Ramos (cell line): Measurements from ENCODE around the gene AGPAT3.

ENCODE experiments used
- in situ Hi-C: fragments of 300-500 bp; cut with MboI; formaldehyde crosslinking; loops from one replicate; pipeline ENCODE4 v1.14.3; 2022; ENCODE audit warnings: low sequenced_read_pairs; ENCODE audit not compliant: unreplicated experiment

Gene AGPAT3

DNA sequence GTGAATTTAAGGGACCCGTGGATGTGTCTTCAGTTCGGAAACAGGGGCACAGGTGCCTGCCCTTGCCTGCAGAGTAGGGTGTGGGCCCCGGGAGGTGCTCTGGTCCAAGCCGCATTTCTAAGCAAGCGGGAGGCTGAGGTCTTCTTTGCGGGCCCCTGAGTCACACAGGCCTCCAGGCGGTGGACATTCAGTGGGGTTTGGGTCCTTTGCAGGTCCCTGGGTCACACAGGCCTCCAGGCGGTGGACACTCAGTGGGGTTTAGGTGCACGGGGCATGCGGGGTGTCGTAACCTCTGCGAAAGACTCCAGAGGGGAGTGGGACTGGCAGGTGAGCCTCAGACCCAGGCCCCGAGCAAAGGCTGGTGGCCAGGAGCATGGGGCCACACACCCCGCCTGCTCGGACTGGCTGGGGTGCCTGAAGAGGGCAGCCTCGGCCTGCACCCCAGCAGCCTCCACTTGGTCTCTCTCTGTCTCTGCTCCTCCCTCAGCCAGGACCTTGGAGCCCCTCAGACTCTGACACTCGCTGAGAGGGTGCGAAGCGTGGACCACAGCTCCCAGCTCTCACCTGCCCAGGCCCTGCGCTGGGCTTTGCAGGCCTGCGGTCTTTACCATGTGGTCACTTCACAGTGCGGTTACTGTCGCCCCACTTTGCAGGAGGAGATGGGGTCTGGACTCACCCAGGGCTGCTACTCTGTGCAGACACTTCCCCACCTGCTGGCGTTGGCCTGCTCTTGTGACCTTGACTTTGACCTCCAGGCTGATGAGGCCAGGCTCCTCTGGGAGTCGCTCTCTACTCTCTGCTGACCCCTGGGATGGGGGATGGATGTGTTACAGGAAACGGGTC, 6.0 kb upstream of the AGPAT3 start:
- in situ Hi-C loops = loop anchor here (25.0 kb wide), 1 partner anchor 1253 kb away; no protein-coding TSS in a partner anchor

DNA sequence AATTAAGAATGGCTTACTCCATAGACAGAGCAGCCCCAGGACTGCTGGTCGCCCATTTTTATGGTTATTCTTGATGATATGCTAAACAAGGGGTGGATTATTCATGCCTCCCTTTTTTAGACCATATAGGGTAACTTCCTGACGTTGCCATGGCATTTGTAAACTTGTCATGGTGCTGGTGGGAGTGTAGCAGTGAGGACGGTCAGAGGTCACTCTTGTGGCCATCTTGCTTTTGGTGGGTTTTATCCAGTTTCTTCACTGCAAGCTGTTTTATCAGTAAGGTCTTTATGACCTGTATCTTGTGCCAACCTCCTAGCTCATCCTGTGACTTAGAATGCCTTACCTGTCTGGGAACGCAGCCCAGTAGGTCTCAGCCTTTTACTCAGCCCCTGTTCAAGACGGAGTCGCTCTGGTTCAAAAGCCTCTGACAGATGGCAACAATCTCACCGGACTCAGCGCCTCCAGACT, 5.2 kb upstream of the AGPAT3 start:
- in situ Hi-C loops = loop anchor here (10.0 to 25.0 kb wide), 2 partner anchors 135 to 1253 kb away; no protein-coding TSS in a partner anchor

DNA sequence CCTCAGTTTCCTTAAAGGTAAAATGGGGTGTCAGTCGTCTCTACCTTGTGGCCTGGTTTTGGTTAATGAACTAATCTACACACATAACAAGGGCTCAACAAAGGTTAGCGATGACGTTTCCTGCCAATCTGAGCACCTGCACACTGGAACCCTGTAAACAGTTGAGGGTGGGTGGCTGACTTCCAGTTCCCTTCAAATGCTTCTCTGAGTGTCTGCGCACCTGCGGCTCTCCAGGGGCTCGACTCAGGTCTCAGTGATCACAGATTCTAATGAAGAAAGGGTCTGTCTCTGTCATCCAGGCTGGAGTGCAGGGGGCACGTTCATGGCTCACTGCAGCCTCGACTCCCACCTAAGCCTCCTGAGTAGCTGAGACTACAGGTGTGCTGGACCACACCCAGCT, 3.3 kb upstream of the AGPAT3 start:
- in situ Hi-C loops = loop anchor here (10.0 to 25.0 kb wide), 2 partner anchors 137 to 1251 kb away; no protein-coding TSS in a partner anchor

DNA sequence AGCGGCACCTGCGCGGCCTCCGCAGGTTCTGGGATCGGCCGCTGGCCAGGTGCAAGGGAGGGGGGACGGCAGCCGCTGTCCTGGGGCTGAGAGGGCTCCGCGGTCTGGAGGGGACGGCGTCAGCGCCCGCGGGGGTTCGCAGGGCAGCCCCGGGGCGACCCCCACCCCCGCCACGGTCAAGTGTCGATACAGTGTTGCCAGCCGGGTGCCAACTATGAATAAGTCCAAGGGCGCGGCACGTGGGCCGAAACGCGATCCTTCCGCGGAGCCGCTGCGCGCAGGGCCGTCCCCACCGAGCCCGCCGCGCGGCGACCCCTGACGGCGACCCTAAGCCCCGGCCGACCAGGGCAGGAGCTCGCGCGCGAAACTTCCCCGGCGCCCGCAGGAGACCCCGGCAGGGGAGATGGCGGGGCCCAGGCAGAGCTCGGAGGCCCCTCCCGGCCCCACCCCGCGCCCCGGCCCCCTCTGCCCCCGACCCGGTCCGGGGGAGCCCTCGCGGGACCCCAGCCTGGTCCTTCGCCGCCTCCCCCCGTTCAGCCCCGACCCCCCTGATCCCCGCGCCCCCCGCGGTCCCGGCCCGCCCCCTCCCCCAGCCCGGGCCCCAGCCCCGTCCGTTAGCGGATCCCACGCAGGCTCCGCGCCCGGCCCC, 586 bp upstream of the AGPAT3 start:
- in situ Hi-C loops = loop anchor here (10.0 to 25.0 kb wide), 2 partner anchors 140 to 1248 kb away; no protein-coding TSS in a partner anchor

DNA sequence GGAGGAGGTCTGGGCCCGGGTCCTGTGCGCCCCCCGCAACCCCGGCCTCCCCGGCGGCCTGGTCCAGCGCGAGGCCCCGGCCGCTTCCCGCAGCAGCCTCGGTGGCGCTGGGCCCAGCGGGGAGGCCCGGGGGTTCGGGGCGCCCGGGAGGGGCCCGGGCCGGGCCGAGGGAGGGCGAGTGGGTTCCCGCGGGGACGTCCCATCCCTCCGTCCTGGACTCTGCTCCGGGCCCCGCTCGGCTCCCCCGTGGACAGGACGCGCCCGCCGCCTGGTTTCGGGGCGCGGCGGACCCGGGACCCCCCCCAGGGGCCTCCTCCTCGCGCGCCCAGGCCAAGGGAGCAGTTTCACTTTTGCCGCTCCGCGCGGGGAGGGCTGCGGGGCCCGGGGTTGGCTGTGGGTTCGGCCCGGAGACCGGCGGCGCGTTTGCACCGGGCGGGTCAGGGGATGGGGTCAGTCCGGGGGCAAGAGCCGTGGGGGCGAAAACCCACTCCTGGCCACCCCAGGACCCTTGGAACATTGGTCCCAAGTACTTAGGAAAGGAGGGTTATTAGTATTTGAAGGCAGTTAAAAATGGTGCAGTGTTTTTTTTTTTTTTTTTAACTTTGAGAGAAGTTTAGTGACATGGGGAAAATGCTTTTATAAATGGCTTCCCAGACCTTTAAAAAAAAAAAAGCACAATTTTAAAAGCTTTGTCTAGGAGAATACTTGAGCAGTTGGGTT, 677 bp downstream of the AGPAT3 start:
- in situ Hi-C loops = loop anchor here (10.0 to 25.0 kb wide), 2 partner anchors 141 to 1247 kb away; no protein-coding TSS in a partner anchor

DNA sequence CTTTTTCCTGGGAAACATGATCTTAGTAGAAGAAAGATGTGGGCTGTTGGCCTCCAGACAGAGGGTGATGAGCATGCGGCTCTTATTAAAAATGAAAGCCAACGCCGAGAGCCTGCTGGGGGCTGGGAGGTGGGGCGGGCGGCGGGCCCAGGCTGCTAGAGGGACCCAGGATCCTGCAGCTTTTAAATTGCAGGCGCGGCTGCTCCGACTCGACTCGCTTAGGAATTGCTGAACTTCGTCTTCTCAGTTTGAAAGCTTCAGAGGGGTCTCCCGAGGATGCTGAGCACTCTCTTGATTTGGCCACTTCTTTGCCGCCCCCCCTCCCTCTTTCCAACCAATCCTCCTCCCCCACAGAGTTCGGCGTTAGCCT, 1.2 kb downstream of the AGPAT3 start:
- in situ Hi-C loops = loop anchor here (10.0 to 25.0 kb wide), 2 partner anchors 141 to 1246 kb away; no protein-coding TSS in a partner anchor

DNA sequence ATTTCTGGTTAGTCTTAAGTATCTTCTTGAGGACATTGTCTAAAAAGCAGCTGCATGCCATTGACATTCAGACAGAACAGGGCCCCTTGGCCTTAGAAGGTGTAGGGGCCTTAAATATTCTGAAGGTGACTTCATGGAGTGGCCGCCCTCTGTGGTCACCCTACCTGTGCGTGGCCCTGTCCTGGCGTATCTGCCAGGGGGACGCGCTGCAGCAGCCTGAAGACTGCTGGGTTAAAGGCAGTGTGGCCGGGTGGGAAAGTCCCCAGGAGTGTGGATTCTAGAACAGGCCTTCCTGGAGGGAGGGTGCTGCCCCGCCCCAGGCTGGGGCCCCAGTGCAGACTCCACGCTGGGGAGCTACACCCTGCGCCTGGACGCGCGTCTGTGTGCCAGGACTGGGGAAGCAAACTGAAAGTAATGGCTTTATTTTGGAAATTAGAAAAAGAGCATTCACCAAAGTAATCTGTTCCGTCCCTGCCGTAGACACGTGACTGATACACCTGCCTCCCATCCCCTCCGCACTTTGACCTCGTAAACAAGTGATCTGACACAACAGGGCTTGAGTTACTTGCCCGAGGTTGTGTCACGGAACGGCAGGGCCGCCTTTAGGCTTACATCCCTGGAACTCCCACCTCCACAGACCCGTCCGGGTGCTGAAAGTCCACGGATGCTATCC, 1.8 kb downstream of the AGPAT3 start:
- in situ Hi-C loops = loop anchor here (10.0 to 25.0 kb wide), 2 partner anchors 142 to 1246 kb away; no protein-coding TSS in a partner anchor

- in situ Hi-C loops = loop anchor here (10.0 to 25.0 kb wide), 2 partner anchors 143 to 1245 kb away; no protein-coding TSS in a partner anchor
Observed at GRCh38 chr21:43867332-43867703, 2.3 kb downstream of the AGPAT3 start.

DNA sequence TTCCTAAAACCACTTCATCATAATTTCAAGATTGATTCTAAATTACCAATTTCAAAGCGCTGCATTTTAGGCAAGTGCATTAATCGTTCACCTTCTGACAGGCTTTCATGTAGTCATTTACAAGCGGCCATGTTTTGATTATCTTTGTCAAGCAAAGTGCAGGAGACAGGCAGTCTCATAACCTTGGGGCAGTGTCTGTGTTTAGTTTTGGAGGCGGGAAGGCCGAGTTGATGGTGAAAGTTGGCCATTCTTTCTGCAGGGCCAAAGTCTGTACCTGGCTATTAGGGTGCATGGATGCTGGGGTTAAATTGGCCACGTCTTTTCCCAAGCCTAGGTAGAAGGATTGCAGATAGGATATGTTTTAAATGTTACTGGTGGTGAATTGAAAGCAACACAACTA, 2.9 kb downstream of the AGPAT3 start:
- in situ Hi-C loops = loop anchor here (10.0 to 25.0 kb wide), 2 partner anchors 143 to 1244 kb away; no protein-coding TSS in a partner anchor

DNA sequence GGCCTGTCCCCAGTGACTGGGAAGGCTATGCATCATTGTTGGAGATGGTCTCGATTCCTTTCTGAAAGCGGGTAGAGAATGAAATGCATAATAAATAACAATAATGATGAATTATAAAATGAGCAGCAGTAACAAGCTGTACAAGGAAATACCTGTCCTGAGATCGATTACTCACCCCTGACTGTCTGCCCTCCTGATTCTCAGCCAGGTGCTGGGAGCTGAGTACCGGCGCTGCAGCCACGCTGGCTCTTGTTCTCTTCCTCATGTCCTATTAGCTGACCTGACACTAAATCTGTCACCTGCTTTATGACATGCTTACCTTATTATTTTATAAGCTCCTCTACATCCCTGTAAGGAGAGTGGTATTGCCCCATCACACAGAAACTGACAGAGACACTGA, 3.4 kb downstream of the AGPAT3 start:
- in situ Hi-C loops = loop anchor here (10.0 to 25.0 kb wide), 2 partner anchors 144 to 1244 kb away; no protein-coding TSS in a partner anchor

DNA sequence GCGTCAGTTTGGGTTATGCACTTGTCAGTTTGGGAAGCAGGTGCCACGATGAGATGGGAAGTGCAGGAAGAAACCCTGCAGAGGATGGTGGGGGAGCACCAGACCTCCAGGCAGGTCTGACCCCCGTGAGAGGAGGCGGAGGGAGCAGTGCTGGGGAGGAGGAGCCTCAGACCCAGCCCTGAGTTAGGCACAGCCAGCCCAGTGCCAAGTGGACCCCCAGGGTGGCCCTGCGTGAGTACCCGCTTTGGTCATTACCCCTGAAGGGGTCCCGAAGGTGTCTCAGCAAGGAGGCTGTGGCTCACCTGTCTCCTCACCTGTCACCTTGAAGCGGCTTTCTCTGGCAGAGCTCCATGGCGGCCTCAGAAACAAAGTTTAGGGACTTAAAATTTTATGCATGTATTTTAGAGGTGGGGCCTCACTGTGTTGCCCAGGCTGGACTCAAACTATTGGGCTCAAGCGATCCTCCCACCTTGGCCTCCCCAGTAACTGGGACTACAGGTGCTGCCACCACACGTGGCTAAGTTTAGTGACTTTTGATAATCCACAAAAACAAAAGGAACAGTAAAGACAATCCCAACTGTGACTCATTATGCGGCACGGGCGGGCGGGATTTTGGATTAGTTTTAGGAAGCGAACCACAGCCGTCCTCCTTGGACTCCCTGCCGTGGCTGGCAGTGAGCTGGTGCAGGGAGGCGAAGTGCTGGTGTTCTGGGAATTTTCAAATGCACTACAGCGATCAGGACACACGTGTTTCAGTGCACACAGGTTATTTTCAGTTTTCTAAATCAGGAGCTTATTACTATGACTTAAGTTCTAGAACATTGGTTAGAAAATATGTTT, 4.7 kb downstream of the AGPAT3 start:
- in situ Hi-C loops = loop anchor here (10.0 to 25.0 kb wide), 2 partner anchors 145 to 1243 kb away; no protein-coding TSS in a partner anchor

GRCh38 chr21:43871487-43871886, 6.5 kb downstream of the AGPAT3 start:
- in situ Hi-C loops = loop anchor here (25.0 kb wide), 1 partner anchor 1241 kb away; no protein-coding TSS in a partner anchor

DNA sequence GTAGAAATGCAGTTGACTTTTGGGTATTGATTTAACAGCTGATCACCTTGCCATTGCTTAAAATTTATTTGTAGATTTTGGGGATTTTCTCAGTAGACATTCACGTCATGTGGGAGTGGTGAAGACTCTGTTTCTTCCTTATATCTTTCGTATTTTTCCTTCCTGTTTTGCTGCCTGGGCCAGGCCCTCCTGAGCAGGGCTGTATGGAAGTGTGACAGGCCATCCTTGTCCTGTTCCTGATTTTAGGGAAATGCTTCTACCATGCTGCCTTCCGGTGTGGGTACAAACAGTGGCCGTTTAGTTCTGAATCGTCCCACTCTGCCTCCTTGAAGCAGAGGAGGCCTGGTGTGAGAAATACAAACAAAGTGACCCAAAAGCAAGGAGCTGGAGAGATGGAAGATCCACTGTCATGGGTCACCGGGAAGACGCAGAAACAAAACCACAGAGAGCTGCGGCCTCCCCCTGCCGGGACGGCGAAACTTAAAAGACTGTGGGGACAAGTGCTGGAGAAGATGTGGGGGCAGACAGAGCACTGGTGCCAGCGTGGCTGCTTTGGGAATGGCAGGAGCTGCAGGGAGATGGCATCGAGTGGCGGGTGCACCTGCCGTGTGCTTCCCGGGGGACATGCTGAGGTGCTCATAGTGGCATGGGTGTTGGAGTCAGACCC, 7.6 kb downstream of the AGPAT3 start:
- in situ Hi-C loops = loop anchor here (25.0 kb wide), 1 partner anchor 1240 kb away; no protein-coding TSS in a partner anchor

DNA sequence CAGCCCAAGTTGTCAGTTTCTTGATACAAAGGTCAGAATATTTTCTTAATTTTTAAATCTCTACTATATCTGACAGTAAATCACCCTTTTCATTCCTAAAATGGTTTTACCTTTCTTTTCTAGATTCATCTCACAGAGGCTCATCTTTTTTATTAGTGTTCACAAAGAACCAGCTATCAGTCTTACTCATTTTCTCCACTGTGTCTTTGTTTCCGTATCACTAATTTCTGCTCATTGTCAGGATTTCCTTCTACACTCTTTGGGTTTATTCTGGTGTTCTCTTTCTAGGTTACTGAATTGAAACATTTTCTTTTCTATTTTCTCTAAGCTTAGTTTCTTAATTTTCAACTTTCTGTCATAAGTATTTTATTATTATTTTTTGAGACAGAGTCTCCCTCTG, 8.7 kb downstream of the AGPAT3 start:
- in situ Hi-C loops = loop anchor here (25.0 kb wide), 1 partner anchor 1239 kb away; no protein-coding TSS in a partner anchor

- in situ Hi-C loops = loop anchor here (25.0 kb wide), 1 partner anchor 1238 kb away; no protein-coding TSS in a partner anchor
Observed at GRCh38 chr21:43874085-43874805, 9.2 kb downstream of the AGPAT3 start.

DNA sequence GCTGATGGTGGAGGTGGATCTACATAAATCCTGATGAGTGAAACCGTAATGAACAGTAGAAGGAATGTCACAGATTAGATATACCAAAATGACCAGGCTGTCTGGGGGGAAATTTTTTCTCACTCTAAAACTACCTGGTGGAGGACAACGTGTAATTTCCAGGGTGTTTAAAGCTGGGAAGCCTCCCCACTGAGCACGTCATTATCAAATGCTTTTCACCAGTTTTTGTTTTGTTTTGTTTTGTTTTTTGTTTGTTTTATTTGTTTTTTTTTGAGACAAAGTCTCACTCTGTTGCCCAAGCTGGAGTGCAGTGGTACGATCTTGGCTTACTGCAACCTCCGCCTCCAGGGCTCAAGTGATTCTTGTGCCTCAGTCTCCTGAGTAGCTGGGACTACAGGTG, 11.6 kb downstream of the AGPAT3 start:
- in situ Hi-C loops = no loop called here

DNA sequence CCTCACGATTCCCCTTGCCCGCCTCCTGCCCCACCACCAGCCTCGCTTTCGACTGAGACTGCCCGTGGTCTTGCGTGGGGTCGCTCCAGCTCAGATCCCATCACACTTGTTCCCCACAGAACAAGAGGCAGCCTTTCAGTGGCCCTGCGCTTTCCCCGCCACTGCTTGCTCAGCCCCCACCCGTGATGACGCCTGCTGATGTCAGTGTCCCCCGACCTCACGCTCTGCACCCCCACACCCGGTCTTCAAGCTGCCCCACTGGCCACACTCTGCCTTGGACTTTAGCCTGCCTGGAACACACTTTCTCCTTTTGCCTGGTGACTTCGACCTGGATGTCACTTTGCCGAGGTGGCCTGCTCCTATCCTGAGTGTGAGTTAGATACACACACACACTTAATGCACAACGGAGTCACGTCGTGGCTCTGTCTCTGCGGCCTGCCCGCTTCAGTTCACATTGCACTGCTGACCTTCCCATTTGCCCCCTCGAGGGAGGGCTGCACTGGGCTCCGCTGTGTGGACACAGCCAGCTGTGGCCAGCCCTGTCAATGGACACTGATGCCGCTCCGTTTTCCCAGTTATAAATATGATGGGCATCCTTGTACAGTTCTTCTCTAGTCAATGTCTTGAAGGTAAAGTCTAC, 13.0 kb downstream of the AGPAT3 start:
- in situ Hi-C loops = no loop called here
